ENCODE data around the gene ABLIM1.

The ABLIM1 gene

GRCh38 chr10:114613237-114613979 lies 44.7 kb downstream of the ABLIM1 start:
- H3K4me3 ChIP-seq (replicated peaks; ENCODE audit: low read depth, low read length): no peak overlapping the region
- TF ChIP-seq CTCF (IDR thresholded peaks at IDR 0.05; ENCODE audit: low read length, missing control alignments): no peak
- no peak for DNase-seq (ENCODE audit: low read depth)

GRCh38 chr10:114611617-114612016 lies 46.5 kb downstream of the ABLIM1 start:
- no peak for TF ChIP-seq CTCF (IDR thresholded peaks at IDR 0.05; ENCODE audit: low read length, missing control alignments)
- no peak for DNase-seq (ENCODE audit: low read depth)
- no peak overlapping the region for H3K4me3 ChIP-seq (replicated peaks; ENCODE audit: low read depth, low read length)

GRCh38 chr10:114609518-114610426 lies 48.3 kb downstream of the ABLIM1 start:
- TF ChIP-seq CTCF (IDR thresholded peaks at IDR 0.05; ENCODE audit: low read length, missing control alignments): no peak
- no peak for DNase-seq (ENCODE audit: low read depth)
- H3K4me3 ChIP-seq (replicated peaks; ENCODE audit: low read depth, low read length): no peak overlapping the region

- no peak for TF ChIP-seq CTCF (IDR thresholded peaks at IDR 0.05; ENCODE audit: low read length, missing control alignments)
- peak; percentile 71 for DNase-seq (ENCODE audit: low read depth)
- no peak overlapping the region for H3K4me3 ChIP-seq (replicated peaks; ENCODE audit: low read depth, low read length)
These were observed 50.6 kb downstream of the ABLIM1 start for GRCh38 chr10:114607358-114607998.

- DNase-seq (ENCODE audit: low read depth): peak; percentile 12
- no peak overlapping the region for H3K4me3 ChIP-seq (replicated peaks; ENCODE audit: low read depth, low read length)
- TF ChIP-seq CTCF (IDR thresholded peaks at IDR 0.05; ENCODE audit: low read length, missing control alignments): no peak
These were observed 52.8 kb downstream of the ABLIM1 start for GRCh38 chr10:114605155-114605797.

GRCh38 chr10:114604357-114605130 lies 53.5 kb downstream of the ABLIM1 start:
- no peak for TF ChIP-seq CTCF (IDR thresholded peaks at IDR 0.05; ENCODE audit: low read length, missing control alignments)
- no peak for DNase-seq (ENCODE audit: low read depth)
- no peak overlapping the region for H3K4me3 ChIP-seq (replicated peaks; ENCODE audit: low read depth, low read length)

All from fibroblast of pulmonary artery (primary cell).